GM12875 (cell line): Measurements from ENCODE around the gene CPVL.

Experiments used
- H3K4me3 ChIP-seq: one replicate; pipeline ENCODE4 v1.5.1; 2011; ENCODE audit warnings: low read depth, low read length, control low read depth
- CTCF ChIP-seq: IDR thresholded peaks from 2 replicates; pipeline ENCODE4 v1.5.1; 2011; ENCODE audit warnings: low read depth, mild to moderate bottlenecking, control low read depth, inconsistent platforms, low read length, moderate library complexity, borderline replicate concordance; ENCODE audit not compliant: insufficient read depth

CPVL gene

GRCh38 chr7:29156907-29157452 is 10.6 kb upstream of the CPVL start:
- H3K4me3 ChIP-seq: no peak overlapping the region
- no peak for TF ChIP-seq CTCF

- no peak for TF ChIP-seq CTCF
- no peak overlapping the region for H3K4me3 ChIP-seq
Observed at GRCh38 chr7:29154076-29154475, 7.7 kb upstream of the CPVL start.

- no peak for TF ChIP-seq CTCF
Observed at GRCh38 chr7:29150856-29151255, 4.5 kb upstream of the CPVL start.

GRCh38 chr7:29149036-29149435 is 2.7 kb upstream of the CPVL start:
- no peak overlapping the region for H3K4me3 ChIP-seq
- no peak for TF ChIP-seq CTCF

More at GRCh38 chr7:29150856-29151255, 4.5 kb upstream of the CPVL start:
- no peak overlapping the region for H3K4me3 ChIP-seq

DNA sequence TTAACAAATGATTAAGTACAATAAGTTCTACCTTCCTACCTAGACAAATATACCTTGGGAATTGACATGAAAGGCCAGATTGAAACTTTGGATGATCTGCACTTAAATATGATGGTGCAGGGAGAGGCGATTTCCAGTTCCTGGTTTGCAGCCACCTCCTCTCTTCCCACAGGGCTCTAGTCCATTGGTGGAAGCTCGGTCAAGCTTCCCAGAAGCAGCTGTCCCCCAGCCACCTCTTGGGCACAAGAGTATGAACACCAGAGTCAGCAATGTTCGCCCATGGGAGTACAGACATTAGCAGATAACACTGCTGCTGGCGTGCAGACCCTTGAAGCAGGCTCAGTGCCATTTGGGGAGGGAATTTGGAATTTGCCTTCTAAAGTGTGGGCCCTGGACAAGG is 1.5 kb upstream of the CPVL start:
- no peak for TF ChIP-seq CTCF
- H3K4me3 ChIP-seq: no peak overlapping the region

- TF ChIP-seq CTCF: no peak
- no peak overlapping the region for H3K4me3 ChIP-seq
Observed at GRCh38 chr7:29146888-29147609, 712 bp upstream of the CPVL start.

DNA sequence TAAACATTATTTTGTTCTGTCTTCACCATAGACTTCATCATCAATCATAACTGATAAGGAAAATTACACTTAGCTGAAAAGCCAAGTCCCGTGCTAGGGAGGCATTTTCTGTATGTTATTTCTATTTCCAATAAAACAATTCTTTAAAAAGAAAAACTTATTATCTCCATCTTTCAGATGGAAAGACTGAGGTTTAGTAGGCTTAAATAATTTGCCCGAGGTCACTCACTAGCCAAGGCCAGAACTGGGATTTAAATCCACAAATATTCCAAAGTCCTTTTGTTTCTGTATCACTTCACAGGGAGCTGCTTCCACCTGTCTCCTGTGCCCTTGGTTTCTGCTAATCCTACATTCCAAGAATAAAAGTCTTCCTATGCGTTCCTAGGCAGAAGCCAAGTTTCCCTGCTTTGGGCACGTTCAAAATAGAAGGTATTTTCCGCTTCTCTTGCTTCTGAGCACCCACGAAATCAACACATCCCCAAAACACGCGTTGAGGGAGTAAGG is 732 bp downstream of the CPVL start:
- TF ChIP-seq CTCF: no peak

More for the DNA sequence above, 732 bp downstream of the CPVL start:
- no peak overlapping the region for H3K4me3 ChIP-seq
